ENCODE data around the gene SIGMAR1.

DNA sequence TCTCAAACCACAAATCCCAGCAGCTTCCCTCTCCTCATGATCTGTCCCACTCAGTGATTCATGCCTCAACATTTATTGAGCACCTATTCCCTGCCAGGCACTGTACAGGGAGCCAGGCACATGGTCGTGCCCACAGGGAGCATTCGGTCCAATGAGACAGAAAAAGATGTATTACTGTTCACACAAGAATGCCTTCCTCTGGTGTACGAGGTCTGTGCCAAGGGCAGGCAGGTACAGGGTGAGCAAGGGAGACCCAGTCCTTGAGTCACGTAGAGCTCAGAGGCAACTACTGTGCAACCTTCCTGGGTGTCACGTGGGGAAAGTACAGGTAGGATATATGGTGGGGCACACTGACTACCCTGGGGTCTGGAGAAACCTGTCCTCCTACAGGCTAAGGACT, 52.6 kb downstream of the SIGMAR1 start:
- TF ChIP-seq, protein P1, sequence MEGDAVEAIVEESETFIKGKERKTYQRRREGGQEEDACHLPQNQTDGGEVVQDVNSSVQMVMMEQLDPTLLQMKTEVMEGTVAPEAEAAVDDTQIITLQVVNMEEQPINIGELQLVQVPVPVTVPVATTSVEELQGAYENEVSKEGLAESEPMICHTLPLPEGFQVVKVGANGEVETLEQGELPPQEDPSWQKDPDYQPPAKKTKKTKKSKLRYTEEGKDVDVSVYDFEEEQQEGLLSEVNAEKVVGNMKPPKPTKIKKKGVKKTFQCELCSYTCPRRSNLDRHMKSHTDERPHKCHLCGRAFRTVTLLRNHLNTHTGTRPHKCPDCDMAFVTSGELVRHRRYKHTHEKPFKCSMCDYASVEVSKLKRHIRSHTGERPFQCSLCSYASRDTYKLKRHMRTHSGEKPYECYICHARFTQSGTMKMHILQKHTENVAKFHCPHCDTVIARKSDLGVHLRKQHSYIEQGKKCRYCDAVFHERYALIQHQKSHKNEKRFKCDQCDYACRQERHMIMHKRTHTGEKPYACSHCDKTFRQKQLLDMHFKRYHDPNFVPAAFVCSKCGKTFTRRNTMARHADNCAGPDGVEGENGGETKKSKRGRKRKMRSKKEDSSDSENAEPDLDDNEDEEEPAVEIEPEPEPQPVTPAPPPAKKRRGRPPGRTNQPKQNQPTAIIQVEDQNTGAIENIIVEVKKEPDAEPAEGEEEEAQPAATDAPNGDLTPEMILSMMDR (conservative IDR thresholded peaks at IDR 0.05; ENCODE audit: low read depth, low read length): no peak
- TF ChIP-seq CEBPB (IDR thresholded peaks at IDR 0.05; ENCODE audit: low read depth, low read length): no peak
- TF ChIP-seq RFX5 (IDR thresholded peaks at IDR 0.05; ENCODE audit: low read depth, low read length): no peak
- no peak for TF ChIP-seq POLR2A (IDR thresholded peaks at IDR 0.05; ENCODE audit: low read depth, low read length)
- TF ChIP-seq, protein P2, sequence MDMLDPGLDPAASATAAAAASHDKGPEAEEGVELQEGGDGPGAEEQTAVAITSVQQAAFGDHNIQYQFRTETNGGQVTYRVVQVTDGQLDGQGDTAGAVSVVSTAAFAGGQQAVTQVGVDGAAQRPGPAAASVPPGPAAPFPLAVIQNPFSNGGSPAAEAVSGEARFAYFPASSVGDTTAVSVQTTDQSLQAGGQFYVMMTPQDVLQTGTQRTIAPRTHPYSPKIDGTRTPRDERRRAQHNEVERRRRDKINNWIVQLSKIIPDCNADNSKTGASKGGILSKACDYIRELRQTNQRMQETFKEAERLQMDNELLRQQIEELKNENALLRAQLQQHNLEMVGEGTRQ (IDR thresholded peaks at IDR 0.05; ENCODE audit: low read depth, low read length): no peak
- no peak for TF ChIP-seq MAZ (IDR thresholded peaks at IDR 0.05; ENCODE audit: borderline replicate concordance, low read depth, low read length)
- TF ChIP-seq RAD21 (IDR thresholded peaks at IDR 0.05; ENCODE audit: low read length): no peak

Measured in IMR-90 (cell line).